ENCODE data around the gene LRRC23. TPM values are rescaled to one million over a fixed set of nuclear protein-coding genes. Genes with fewer than 3 reads are reported as not detected.

Gene LRRC23
- total RNA-seq, 4 donors from 2014 or later, result 11.6 to 17.2 (median 17.1) TPM

GRCh38 chr12:6914246-6914946 is 9.8 kb downstream of the LRRC23 start, which contains the start of gene ENO2:
Gene ENO2, plus strand, starts transcription at chr12:6914580. Its CDS starts 1,253 bp downstream, at chr12:6915833.
- Histone ChIP-seq H3K4me1 (peaks cover 0 to 28% (median 11%) of the 10 kb centered on the region in 4 donors), H3K36me3 (peaks cover 0 to 32% (median 0%) of the 10 kb centered on the region in 3 donors), H3K27ac (peak within 1 kb of the TSS; percentile 77 to 94 (median 84)), H3K27me3 (no peaks in the 10 kb centered on the region), H3K9me3 (no peaks in the 10 kb centered on the region), H3K4me3 (peak within 1 kb of the TSS; percentile 48 to 74 (median 74))
- peak; percentile 57 to 59 for DNase-seq (ENCODE audit: low spot score in 2 of 2)
- 1% methylated on average over 23 to 53 of the region's 68 CpGs for WGBS, 2 donors
- TF ChIP-seq, protein P1, sequence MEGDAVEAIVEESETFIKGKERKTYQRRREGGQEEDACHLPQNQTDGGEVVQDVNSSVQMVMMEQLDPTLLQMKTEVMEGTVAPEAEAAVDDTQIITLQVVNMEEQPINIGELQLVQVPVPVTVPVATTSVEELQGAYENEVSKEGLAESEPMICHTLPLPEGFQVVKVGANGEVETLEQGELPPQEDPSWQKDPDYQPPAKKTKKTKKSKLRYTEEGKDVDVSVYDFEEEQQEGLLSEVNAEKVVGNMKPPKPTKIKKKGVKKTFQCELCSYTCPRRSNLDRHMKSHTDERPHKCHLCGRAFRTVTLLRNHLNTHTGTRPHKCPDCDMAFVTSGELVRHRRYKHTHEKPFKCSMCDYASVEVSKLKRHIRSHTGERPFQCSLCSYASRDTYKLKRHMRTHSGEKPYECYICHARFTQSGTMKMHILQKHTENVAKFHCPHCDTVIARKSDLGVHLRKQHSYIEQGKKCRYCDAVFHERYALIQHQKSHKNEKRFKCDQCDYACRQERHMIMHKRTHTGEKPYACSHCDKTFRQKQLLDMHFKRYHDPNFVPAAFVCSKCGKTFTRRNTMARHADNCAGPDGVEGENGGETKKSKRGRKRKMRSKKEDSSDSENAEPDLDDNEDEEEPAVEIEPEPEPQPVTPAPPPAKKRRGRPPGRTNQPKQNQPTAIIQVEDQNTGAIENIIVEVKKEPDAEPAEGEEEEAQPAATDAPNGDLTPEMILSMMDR (IDR thresholded peaks at IDR 0.05), result no peak
- TF ChIP-seq POLR2A (IDR thresholded peaks at IDR 0.05) (peak; percentile 25 to 39), EP300 (IDR thresholded peaks at IDR 0.05) (peak in 1 of 2 donors; percentile 27)

DNA sequence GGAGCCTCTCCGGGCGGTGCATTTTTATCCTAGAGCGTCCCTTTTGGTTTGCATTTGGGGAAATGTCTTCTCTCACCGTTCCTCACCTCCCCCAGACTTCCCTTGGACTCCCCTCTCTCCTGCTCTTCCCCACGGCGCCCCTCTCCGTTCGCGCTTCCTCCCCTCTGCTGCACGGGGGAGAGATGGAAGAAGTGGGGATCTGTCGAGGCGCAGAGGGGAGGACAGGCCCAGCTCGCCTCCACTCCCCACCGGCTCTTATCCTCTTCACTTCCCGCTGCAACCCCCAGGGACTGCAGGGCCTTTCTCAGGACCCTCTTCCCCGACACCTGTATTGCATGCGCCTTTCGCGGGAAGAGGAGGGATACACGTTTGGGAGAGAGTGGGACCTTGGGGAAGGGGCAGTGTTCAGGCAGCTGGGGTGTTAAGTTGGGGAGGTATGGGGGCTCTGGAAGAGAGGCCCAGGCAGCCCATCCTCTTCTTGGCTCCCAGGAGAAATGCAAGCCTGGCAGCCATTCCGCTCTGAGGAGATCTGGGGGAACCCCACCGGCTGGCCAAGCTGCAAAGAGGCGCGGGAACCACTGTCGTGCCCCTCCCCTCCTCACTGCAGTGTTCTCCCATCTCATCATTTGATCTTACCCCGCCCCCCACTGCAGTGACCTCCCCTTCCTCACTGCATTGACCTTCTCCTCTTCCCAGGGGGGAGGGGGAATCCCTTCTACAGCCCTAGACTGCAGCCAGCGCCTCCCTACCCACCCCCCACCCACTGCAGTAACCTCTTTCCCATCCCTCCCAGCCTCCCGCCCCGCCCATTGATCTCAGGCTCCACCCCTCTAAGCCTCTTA is 10.5 kb downstream of the LRRC23 start:
- peak overlapping the region; percentile 48 to 74 (median 74) for H3K4me3 ChIP-seq
- TF ChIP-seq POLR2A (IDR thresholded peaks at IDR 0.05), result no peak
- TF ChIP-seq, protein P1 (IDR thresholded peaks at IDR 0.05), result peak in 1 of 5 experiments; percentile 11
- no peaks in the 10 kb centered on the region for H3K27me3 ChIP-seq
- peaks cover 0 to 28% (median 11%) of the 10 kb centered on the region in 4 donors for H3K4me1 ChIP-seq
- WGBS, 2 donors, result 4 to 12% methylated on average over 27 to 29 of the region's 29 CpGs
- peak in 1 of 2 donors; percentile 37 for DNase-seq (ENCODE audit: low spot score in 2 of 2)
- H3K9me3 ChIP-seq, result no peaks in the 10 kb centered on the region
- peak overlapping the region; percentile 77 to 94 (median 84) for H3K27ac ChIP-seq
- peaks cover 0 to 40% (median 0%) of the 10 kb centered on the region in 3 donors for H3K36me3 ChIP-seq

- DNase-seq (ENCODE audit: low spot score in 2 of 2), result no peak
- Histone ChIP-seq H3K9me3 (no peaks in the 10 kb centered on the region), H3K27me3 (no peaks in the 10 kb centered on the region), H3K27ac (peak overlapping the region in 1 of 4 donors; percentile 88), H3K4me1 (peaks cover 0 to 28% (median 11%) of the 10 kb centered on the region in 4 donors), H3K36me3 (peaks cover 0 to 45% (median 0%) of the 10 kb centered on the region in 3 donors), H3K4me3 (peak overlapping the region in 2 of 4 donors; percentile 74)
- WGBS, 2 donors, result 72 to 77% methylated on average over 13 to 14 of the region's 14 CpGs
- TF ChIP-seq, protein P1 (IDR thresholded peaks at IDR 0.05), result no peak
- TF ChIP-seq EP300 (IDR thresholded peaks at IDR 0.05), result no peak
- TF ChIP-seq POLR2A (IDR thresholded peaks at IDR 0.05), result no peak
Measured at GRCh38 chr12:6915789-6916285, 11.2 kb downstream of the LRRC23 start.

DNA sequence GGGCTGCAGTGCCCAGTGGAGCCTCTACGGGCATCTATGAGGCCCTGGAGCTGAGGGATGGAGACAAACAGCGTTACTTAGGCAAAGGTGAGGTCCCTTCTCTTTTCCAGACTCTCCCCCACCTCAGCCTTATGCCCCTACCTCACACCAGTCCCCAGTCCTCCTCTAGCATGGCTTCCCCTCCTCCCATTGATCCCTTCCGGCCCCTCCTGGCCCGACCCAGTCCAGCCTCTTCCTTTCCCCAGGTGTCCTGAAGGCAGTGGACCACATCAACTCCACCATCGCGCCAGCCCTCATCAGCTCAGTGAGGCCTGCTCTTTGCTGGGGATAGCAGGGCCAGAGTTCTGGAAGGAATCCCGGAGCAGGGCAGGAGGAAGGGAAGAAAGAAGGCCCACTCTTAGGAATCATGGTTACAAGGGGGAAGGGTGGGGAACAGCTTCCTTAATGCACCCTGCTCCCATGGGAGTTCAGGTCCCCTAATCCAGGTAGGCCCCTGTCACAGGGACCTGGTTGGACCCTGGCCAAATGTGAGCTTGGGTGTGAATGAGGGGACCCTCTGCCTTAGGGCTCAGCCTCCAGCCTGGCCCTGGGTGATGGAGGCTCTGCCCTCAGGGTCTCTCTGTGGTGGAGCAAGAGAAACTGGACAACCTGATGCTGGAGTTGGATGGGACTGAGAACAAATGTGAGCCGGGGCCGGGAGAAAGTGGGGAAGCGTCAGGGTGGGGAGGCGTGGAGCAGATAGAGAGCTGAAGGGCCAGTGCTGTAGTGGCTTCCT is 12.0 kb downstream of the LRRC23 start:
- 86 to 87% methylated on average over 11 of the region's 11 CpGs for WGBS, 2 donors
- Histone ChIP-seq H3K4me3 (no peak overlapping the region), H3K27me3 (no peaks in the 10 kb centered on the region), H3K9me3 (no peaks in the 10 kb centered on the region), H3K27ac (peak overlapping the region in 1 of 4 donors; percentile 88), H3K36me3 (peaks cover 0 to 53% (median 0%) of the 10 kb centered on the region in 3 donors), H3K4me1 (peaks cover 0 to 28% (median 11%) of the 10 kb centered on the region in 4 donors)
- no peak for DNase-seq (ENCODE audit: low spot score in 2 of 2)
- TF ChIP-seq EP300 (IDR thresholded peaks at IDR 0.05), result no peak
- no peak for TF ChIP-seq POLR2A (IDR thresholded peaks at IDR 0.05)
- TF ChIP-seq, protein P1 (IDR thresholded peaks at IDR 0.05), result no peak

Measured in tibial nerve (tissue), 4 donors.